Gastroesophageal sphincter (tissue), 3 donors: Measurements from ENCODE around the gene CASKIN1.

Source experiments
- POLR2A ChIP-seq, 2 donors: fragments of 450-650 bp; IDR thresholded peaks; one replicate each; pipeline ENCODE4 v1.6.1; 2017; ENCODE audit warnings: antibody characterized with exemption in 2 of 2, mild to moderate bottlenecking in 2 of 2, moderate library complexity in 1 of 2
- POLR2AphosphoS5 ChIP-seq: sonication (generic); formaldehyde crosslinking; IDR thresholded peaks from one replicate; pipeline ENCODE4 v1.6.1; 2017; ENCODE audit warnings: antibody characterized with exemption
- TF ChIP-seq, protein P1 (sequence below), 4 experiments: fragments of 200-600 bp in 2 of 4; fragments of 450-650 bp in 2 of 4; sonication (generic) in 1 of 4; IDR thresholded peaks; one replicate each; pipeline ENCODE4 v1.5.1; 2017 to 2019; ENCODE audit warnings: antibody characterized with exemption in 4 of 4, mild to moderate bottlenecking in 2 of 4, moderate library complexity in 2 of 4

DNA sequence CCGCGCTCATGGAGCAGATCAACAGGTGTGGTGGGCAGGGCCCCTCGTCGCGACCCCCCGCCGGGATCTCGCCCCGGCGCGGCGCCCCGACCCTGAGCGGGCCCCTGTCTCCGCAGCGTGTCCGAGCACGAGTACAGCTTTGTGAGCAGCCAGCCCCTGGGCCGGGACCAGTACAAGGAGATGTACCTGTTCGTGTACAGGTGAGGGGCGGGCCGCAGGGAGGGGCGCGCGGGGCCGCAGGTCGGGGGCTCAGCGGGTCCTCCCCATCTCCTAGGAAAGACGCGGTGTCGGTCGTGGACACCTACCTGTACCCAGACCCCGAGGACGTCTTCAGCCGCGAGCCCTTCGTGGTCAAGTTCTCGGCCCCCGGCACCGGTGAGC is 40.7 kb upstream of the CASKIN1 start:
- TF ChIP-seq POLR2AphosphoS5: no peak
- TF ChIP-seq, protein P1, sequence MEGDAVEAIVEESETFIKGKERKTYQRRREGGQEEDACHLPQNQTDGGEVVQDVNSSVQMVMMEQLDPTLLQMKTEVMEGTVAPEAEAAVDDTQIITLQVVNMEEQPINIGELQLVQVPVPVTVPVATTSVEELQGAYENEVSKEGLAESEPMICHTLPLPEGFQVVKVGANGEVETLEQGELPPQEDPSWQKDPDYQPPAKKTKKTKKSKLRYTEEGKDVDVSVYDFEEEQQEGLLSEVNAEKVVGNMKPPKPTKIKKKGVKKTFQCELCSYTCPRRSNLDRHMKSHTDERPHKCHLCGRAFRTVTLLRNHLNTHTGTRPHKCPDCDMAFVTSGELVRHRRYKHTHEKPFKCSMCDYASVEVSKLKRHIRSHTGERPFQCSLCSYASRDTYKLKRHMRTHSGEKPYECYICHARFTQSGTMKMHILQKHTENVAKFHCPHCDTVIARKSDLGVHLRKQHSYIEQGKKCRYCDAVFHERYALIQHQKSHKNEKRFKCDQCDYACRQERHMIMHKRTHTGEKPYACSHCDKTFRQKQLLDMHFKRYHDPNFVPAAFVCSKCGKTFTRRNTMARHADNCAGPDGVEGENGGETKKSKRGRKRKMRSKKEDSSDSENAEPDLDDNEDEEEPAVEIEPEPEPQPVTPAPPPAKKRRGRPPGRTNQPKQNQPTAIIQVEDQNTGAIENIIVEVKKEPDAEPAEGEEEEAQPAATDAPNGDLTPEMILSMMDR (IDR thresholded peaks at IDR 0.05): no peak
- TF ChIP-seq POLR2A (IDR thresholded peaks at IDR 0.05): no peak
